Left lung (tissue), 10 donors: ENCODE data around the gene SCLY. TPM values are rescaled to one million over a fixed set of nuclear protein-coding genes. Genes with fewer than 3 reads are reported as not detected.

ENCODE experiments used
- ATAC-seq: fragments of 200-7000 bp; cut with Tn5 transposase; one replicate; pipeline ENCODE4 v1.9.1; 2020; ENCODE audit warnings: moderate library complexity
- DNase-seq, 4 donors: peaks; one replicate each; pipeline ENCODE4 v3.0.0-alpha.2; 2013 to 2020
- H3K27ac ChIP-seq, 2 donors: fragments of 200-600 bp; sonication (generic) in 1 of 2; one replicate each; pipeline versions ENCODE4 v1.5.0 to v1.8.0; 2020 to 2021
- H3K27me3 ChIP-seq, 2 donors: fragments of 200-600 bp; sonication (generic) in 1 of 2; one replicate each; pipeline versions ENCODE4 v1.5.0 to v1.8.0; 2020 to 2021
- H3K36me3 ChIP-seq, 2 donors: fragments of 200-600 bp; sonication (generic) in 1 of 2; one replicate each; pipeline versions ENCODE4 v1.5.0 to v1.8.0; 2020 to 2021
- H3K4me1 ChIP-seq, 2 donors: fragments of 200-600 bp; one replicate each; pipeline ENCODE4 v1.8.0; 2021
- H3K4me3 ChIP-seq, 2 donors: fragments of 200-600 bp; sonication (generic) in 1 of 2; one replicate each; pipeline versions ENCODE4 v1.5.0 to v1.8.0; 2020 to 2021; ENCODE audit warnings: mild to moderate bottlenecking in 1 of 2
- H3K9me3 ChIP-seq, 2 donors: fragments of 200-600 bp; sonication (generic) in 1 of 2; one replicate each; pipeline versions ENCODE4 v1.5.0 to v1.8.0; 2020 to 2021
- intact Hi-C, 2 donors: fragments of 100-400 bp; cut with DNase I; formaldehyde crosslinking; loops; one replicate each; pipeline versions ENCODE4 v1.11.2 to v1.14.2; 2022
- polyA plus RNA-seq, 6 donors: library from polyadenylated mRNA; unstranded; fragments of 120-200 nt; gene quantifications; one replicate each; pipeline ENCODE4 v1.2.1, GENCODE V29; 2013; ENCODE audit not compliant: insufficient read length in 6 of 6
- total RNA-seq, 2 donors: library from RNA; stranded (reverse); fragmentation: NEBNext Ultra II Directional; extraction: Animal tissue kit (Norgen Biotek cat#: 25700); gene quantifications; one replicate each; pipeline ENCODE4 v1.2.1, GENCODE V29; 2021
- TF ChIP-seq, protein P1 (sequence below), 2 donors: fragments of 200-600 bp; sonication (generic) in 1 of 2; IDR thresholded peaks; one replicate each; pipeline versions ENCODE4 v1.5.0 to v1.8.0; 2021; ENCODE audit warnings: antibody characterized with exemption in 2 of 2
- donor health status: DM: no; HTN: yes; CAD: no.
- donor health status: DM: no; HTN: no; CAD: no.

Gene SCLY
- total and polyA plus RNA-seq, 8 donors, result 10.9 to 20.9 (median 15.2) TPM

DNA sequence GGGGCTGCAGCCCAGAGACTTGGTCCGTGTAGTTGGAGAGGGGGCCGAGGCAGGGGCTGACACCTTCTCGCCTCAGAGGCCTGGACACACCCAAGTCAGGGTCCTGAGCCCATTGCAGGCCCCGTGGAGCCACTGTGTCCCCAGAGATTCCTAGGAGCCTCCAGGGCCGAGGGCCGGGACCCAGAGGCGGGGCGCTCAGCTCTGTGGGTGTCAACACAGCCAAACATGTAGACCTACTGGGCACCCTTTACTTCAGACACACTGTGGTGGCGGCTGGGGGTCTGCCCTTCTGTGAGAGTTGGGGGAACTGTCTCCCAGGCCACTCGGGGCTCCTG, 38.9 kb downstream of the SCLY start:
- Histone ChIP-seq H3K27ac (no peak overlapping the region), H3K4me3 (no peak overlapping the region), H3K27me3 (peaks cover 0 to 5% of the 10 kb centered on the region in 2 donors), H3K9me3 (no peaks in the 10 kb centered on the region), H3K36me3 (peaks cover 0 to 6% of the 10 kb centered on the region in 2 donors), H3K4me1 (no peaks in the 10 kb centered on the region)
- TF ChIP-seq, protein P1, sequence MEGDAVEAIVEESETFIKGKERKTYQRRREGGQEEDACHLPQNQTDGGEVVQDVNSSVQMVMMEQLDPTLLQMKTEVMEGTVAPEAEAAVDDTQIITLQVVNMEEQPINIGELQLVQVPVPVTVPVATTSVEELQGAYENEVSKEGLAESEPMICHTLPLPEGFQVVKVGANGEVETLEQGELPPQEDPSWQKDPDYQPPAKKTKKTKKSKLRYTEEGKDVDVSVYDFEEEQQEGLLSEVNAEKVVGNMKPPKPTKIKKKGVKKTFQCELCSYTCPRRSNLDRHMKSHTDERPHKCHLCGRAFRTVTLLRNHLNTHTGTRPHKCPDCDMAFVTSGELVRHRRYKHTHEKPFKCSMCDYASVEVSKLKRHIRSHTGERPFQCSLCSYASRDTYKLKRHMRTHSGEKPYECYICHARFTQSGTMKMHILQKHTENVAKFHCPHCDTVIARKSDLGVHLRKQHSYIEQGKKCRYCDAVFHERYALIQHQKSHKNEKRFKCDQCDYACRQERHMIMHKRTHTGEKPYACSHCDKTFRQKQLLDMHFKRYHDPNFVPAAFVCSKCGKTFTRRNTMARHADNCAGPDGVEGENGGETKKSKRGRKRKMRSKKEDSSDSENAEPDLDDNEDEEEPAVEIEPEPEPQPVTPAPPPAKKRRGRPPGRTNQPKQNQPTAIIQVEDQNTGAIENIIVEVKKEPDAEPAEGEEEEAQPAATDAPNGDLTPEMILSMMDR (IDR thresholded peaks at IDR 0.05), result no peak
- ATAC-seq (no peak), DNase-seq (peak in 1 of 4 donors; percentile 73)
- intact Hi-C loops, result no loop called here

DNA sequence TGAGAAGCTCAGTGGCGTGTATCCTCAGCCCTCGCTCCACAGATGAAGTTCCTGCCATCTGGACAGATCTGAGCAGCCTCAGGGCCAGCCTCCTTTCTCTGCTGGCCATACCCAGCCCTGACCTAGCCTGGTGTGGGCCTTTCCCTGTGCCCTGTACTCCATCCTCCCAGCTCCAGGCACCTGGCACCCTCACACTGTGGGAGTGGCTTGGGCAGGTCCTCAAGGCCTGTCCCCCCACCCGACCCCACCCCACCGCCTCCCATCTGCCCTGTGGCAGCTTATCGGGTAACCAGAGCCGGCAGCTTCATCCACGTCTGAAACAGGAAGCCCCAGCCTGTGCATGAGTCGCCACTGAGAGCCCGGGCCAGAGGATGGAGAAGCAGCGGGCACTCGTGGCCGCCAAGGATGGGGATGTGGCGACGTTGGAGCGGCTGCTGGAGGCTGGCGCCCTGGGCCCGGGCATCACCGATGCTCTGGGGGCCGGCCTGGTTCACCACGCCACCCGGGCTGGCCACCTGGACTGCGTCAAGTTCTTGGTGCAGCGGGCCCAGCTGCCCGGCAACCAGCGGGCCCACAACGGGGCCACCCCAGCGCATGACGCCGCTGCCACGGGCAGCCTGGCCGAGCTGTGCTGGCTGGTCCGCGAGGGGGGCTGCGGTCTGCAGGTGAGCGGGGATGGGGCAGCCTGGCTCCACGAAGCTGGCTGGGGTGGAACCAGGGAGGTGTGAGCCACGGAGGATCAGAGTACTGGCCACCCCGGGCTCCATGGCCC, 39.4 kb downstream of the SCLY start, which contains the start of gene ESPNL:
ESPNL (plus strand) TSS at position 292 of the 772 bp plus-strand sequence; CDS start at position 372, 80 bp downstream.
- DNase-seq (peak in 1 of 4 donors; percentile 65), ATAC-seq (no peak)
- no peaks in the 10 kb centered on the region for H3K9me3 ChIP-seq
- no peak within 1 kb of the TSS for H3K4me3 ChIP-seq
- no peak within 1 kb of the TSS for H3K27ac ChIP-seq
- intact Hi-C loops, result no loop called here
- TF ChIP-seq, protein P1 (IDR thresholded peaks at IDR 0.05), result no peak
- H3K27me3 ChIP-seq, result peaks cover 0 to 7% of the 10 kb centered on the region in 2 donors
- H3K4me1 ChIP-seq, result no peaks in the 10 kb centered on the region
- peaks cover 0 to 5% of the 10 kb centered on the region in 2 donors for H3K36me3 ChIP-seq

DNA sequence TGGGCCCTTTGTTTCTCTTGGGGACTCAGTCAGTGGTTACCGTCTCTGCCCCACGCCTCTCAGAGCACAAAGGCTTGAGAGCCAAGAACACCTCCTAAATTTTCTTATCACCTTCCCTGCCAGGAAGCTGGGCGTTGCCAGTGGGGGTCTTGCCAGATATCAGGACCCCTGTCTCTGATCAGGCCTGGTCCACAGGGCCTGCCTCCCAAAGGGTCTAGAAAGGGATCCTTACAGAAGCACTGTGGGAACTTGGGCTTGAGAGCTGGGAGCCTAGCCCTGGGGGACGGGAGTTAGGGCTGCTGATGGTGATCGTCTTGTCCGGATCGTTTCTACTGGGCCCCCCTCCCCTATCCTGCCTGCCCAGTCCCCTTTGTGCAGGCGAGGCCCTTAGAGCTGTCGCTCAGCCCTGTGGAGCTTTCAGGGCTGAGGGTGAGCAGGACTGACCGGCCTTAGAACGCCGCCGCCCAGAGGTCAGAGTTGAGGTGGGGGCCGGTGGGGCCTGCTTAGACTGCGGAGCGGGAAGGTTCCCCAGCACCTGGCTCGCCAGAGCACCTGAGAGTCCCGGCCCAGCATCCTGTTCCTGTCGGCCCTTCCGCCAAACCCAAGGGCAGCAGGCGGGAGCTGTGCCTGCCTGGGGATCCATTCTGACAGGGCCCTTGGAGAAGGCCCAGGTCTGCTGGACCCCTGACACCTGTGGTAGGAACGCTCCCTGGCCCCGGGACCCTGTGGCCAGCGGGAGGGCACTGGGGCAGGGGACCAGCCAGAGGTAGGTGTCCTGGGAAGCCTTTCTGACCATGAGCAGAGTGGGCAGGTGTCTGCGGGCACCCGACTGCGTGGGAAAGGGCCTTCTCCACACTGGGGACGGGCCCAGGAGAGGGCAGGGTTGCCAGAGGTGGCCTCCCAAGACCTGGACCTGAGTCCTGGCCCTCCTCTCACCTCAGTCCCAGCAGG, 40.3 kb downstream of the SCLY start:
- no peaks in the 10 kb centered on the region for H3K4me1 ChIP-seq

DNA sequence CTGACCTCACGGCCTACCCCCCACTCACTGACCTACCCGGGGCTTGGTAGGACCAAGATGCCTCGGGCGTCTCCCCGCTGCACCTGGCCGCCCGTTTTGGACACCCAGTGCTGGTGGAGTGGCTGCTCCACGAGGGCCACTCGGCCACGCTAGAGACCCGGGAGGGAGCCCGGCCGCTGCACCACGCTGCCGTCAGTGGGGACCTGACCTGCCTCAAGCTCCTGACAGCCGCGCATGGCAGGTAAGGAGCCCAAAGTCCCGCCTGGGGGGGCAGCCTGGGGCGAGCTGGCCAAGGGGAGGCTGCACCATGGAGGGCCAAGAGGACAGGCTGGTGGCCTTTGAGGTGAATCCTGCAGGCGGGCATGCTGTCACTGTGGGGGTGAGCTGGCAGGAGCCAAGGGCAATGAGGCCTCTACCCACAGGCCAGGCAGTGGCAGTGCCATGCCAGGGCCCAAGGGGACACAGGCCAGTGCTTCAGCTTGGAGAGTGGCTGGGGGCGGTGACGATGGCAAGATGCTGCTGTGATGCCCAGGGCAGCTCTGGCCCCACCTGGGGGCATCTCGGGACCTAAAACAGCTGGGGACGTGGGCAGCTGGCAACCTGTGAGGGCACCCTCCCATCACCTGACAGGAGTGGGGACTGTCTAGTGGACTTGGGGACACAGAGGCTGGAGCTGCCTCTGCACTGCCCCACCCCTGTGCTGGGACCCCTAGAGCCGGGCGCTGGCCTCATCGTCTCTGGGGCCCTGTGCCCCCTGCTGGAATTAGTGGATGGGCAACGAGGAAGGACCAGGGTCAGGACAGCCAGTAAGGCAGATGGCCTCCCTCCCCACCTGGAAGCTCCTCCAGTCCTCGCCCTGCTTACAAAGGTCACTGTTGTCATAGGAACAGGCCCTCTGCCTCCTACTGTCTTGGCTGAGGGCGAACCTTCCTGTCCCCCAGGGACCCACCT, 41.4 kb downstream of the SCLY start:
- no peak for ATAC-seq

More for the DNA sequence above, 40.3 kb downstream of the SCLY start:
- peaks cover 0 to 14% of the 10 kb centered on the region in 2 donors for H3K27me3 ChIP-seq
- DNase-seq (peak in 1 of 4 donors; percentile 76), ATAC-seq (no peak)
- no peaks in the 10 kb centered on the region for H3K36me3 ChIP-seq
- no peak overlapping the region for H3K27ac ChIP-seq
- no peak overlapping the region for H3K4me3 ChIP-seq
- TF ChIP-seq, protein P1 (IDR thresholded peaks at IDR 0.05), result no peak
- H3K9me3 ChIP-seq, result no peaks in the 10 kb centered on the region
- intact Hi-C loops, result no loop called here

More for the DNA sequence above, 41.4 kb downstream of the SCLY start:
- H3K9me3 ChIP-seq, result no peaks in the 10 kb centered on the region
- no peak overlapping the region for H3K27ac ChIP-seq
- no peak overlapping the region for H3K4me3 ChIP-seq
- intact Hi-C loops, result no loop called here
- no peaks in the 10 kb centered on the region for H3K4me1 ChIP-seq
- peak in 1 of 4 donors; percentile 78 for DNase-seq
- H3K36me3 ChIP-seq, result no peaks in the 10 kb centered on the region
- peaks cover 0 to 24% of the 10 kb centered on the region in 2 donors for H3K27me3 ChIP-seq
- TF ChIP-seq, protein P1 (IDR thresholded peaks at IDR 0.05), result no peak
